Smooth muscle cell (in vitro differentiated cells): ENCODE results near the gene KRT77. TPM values are rescaled to one million over a fixed set of nuclear protein-coding genes. Genes with fewer than 3 reads are reported as not detected.

Experiments
- DNase-seq: peaks from one replicate; lab custom pipeline; 2025; ENCODE audit not compliant: unreplicated experiment; lab: John Stamatoyannopoulos, UW
- H2AFZ ChIP-seq: fragments of 200-600 bp; sonication (generic); 2 replicates; pipeline ENCODE4 v1.6.0; 2016; ENCODE audit warnings: antibody characterized with exemption, low read depth, mild to moderate bottlenecking
- H3F3A ChIP-seq: fragments of 200-600 bp; sonication (generic); 2 replicates; pipeline ENCODE4 v1.6.0; 2017; ENCODE audit warnings: antibody characterized with exemption, low read depth
- H3K27ac ChIP-seq: fragments of 200-600 bp; sonication (generic); 2 replicates; pipeline ENCODE4 v1.5.1; 2016; ENCODE audit warnings: low read depth, mild to moderate bottlenecking
- H3K27me3 ChIP-seq: fragments of 200-600 bp; sonication (generic); 2 replicates; pipeline ENCODE4 v1.6.1; 2016; ENCODE audit warnings: low read depth, mild to moderate bottlenecking
- H3K36me3 ChIP-seq: fragments of 200-600 bp; sonication (generic); 2 replicates; pipeline ENCODE4 v1.5.1; 2016; ENCODE audit warnings: low read depth
- H3K4me1 ChIP-seq: fragments of 200-600 bp; sonication (generic); 2 replicates; pipeline ENCODE4 v1.5.1; 2016; ENCODE audit warnings: low read depth
- H3K4me2 ChIP-seq: fragments of 200-600 bp; sonication (generic); 2 replicates; pipeline ENCODE4 v1.6.0; 2016; ENCODE audit warnings: mild to moderate bottlenecking
- H3K4me3 ChIP-seq: fragments of 200-600 bp; sonication (generic); 2 replicates; pipeline ENCODE4 v1.5.1; 2016; ENCODE audit warnings: mild to moderate bottlenecking
- H3K79me2 ChIP-seq: fragments of 200-600 bp; sonication (generic); 2 replicates; pipeline ENCODE4 v1.6.0; 2016; ENCODE audit warnings: low read depth, mild to moderate bottlenecking
- H3K9ac ChIP-seq: fragments of 200-600 bp; sonication (generic); 2 replicates; pipeline ENCODE4 v1.6.0; 2016; ENCODE audit warnings: low read depth
- H3K9me3 ChIP-seq: fragments of 200-600 bp; sonication (generic); replicated peaks from 2 replicates; pipeline ENCODE4 v1.5.1; 2016; ENCODE audit warnings: low read depth
- H4K20me1 ChIP-seq: fragments of 200-600 bp; sonication (generic); 2 replicates; pipeline ENCODE4 v1.6.0; 2016; ENCODE audit warnings: low read depth
- WGBS: methylation state at CpG from one replicate; pipeline ENCODE4 v1.1.7; 2016; ENCODE audit warnings: low lambda C conversion rate; 5-methylcytosine and 5-hydroxymethylcytosine counted together
- polyA plus RNA-seq: library from polyadenylated mRNA; unstranded; fragments of >200 nt; fragmentation: Nextera tagmentation; extraction: Ambion mirVana; gene quantifications from 2 replicates; pipeline ENCODE4 v1.2.1, GENCODE V29; 2016
- total RNA-seq: library from RNA; depleted of rRNA; stranded (reverse); fragments of >200 nt; gene quantifications from 2 replicates; pipeline ENCODE4 v1.2.3, GENCODE V29; 2014
- TF ChIP-seq, protein P1 (sequence below): fragments of 200-600 bp; sonication (generic); IDR thresholded peaks from 2 replicates; pipeline ENCODE4 v1.5.1; 2017; ENCODE audit warnings: borderline replicate concordance, mild to moderate bottlenecking, antibody characterized with exemption; ENCODE audit not compliant: insufficient read depth, poor library complexity, severe bottlenecking

The KRT77 gene
- total and polyA plus RNA-seq, 2 experiments from 2014 or later, result 3.8 TPM; not detected in 1

- H3K27ac ChIP-seq, result no peak overlapping the region
- no peaks in the 10 kb centered on the region for H3F3A ChIP-seq
- TF ChIP-seq, protein P1, sequence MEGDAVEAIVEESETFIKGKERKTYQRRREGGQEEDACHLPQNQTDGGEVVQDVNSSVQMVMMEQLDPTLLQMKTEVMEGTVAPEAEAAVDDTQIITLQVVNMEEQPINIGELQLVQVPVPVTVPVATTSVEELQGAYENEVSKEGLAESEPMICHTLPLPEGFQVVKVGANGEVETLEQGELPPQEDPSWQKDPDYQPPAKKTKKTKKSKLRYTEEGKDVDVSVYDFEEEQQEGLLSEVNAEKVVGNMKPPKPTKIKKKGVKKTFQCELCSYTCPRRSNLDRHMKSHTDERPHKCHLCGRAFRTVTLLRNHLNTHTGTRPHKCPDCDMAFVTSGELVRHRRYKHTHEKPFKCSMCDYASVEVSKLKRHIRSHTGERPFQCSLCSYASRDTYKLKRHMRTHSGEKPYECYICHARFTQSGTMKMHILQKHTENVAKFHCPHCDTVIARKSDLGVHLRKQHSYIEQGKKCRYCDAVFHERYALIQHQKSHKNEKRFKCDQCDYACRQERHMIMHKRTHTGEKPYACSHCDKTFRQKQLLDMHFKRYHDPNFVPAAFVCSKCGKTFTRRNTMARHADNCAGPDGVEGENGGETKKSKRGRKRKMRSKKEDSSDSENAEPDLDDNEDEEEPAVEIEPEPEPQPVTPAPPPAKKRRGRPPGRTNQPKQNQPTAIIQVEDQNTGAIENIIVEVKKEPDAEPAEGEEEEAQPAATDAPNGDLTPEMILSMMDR, result no peak
- no peaks in the 10 kb centered on the region for H3K4me1 ChIP-seq
- H3K4me2 ChIP-seq, result no peak overlapping the region
- DNase-seq, result no peak
- 79% methylated on average over 9 of the region's 9 CpGs for WGBS
- H3K4me3 ChIP-seq, result no peak overlapping the region
- H3K9me3 ChIP-seq, result no peaks in the 10 kb centered on the region
- H2AFZ ChIP-seq, result no peak overlapping the region
- H3K27me3 ChIP-seq, result peaks cover 75% of the 10 kb centered on the region
- no peaks in the 10 kb centered on the region for H3K79me2 ChIP-seq
- no peaks in the 10 kb centered on the region for H4K20me1 ChIP-seq
- H3K36me3 ChIP-seq, result no peaks in the 10 kb centered on the region
- no peak overlapping the region for H3K9ac ChIP-seq
Observed at GRCh38 chr12:52686756-52687487, 16.4 kb downstream of the KRT77 start.

DNA sequence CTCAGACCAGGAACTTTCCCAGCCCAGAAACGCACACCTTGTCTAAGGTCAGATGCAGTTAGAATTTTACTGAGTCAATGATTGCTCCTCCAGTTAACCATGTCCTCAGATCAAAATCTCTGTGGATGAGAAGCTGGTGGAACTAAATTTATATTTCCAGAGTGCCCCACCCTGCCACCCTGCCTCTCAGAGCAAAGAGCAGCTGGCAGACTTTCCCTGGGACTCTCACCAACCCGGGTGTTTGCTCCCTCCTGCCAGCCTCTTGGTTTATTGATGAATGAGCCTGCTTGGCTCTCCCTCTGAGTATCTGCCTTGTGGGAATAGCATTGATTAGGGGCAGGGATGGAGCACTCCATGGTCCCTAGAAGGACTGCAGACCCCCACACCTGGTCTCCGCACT lies 17.3 kb downstream of the KRT77 start:
- 93% methylated on average over 3 of the region's 3 CpGs for WGBS
- TF ChIP-seq, protein P1, result no peak
- peaks cover 70% of the 10 kb centered on the region for H3K27me3 ChIP-seq
- H3K36me3 ChIP-seq, result no peaks in the 10 kb centered on the region
- no peaks in the 10 kb centered on the region for H3K79me2 ChIP-seq
- H3K4me1 ChIP-seq, result no peaks in the 10 kb centered on the region
- H3K4me3 ChIP-seq, result no peak overlapping the region
- no peak for DNase-seq
- no peaks in the 10 kb centered on the region for H3K9me3 ChIP-seq
- no peak overlapping the region for H3K4me2 ChIP-seq
- H2AFZ ChIP-seq, result no peak overlapping the region
- H3F3A ChIP-seq, result no peaks in the 10 kb centered on the region
- no peak overlapping the region for H3K27ac ChIP-seq
- no peaks in the 10 kb centered on the region for H4K20me1 ChIP-seq
- no peak overlapping the region for H3K9ac ChIP-seq

- Histone ChIP-seq H3K27me3 (peaks cover 70% of the 10 kb centered on the region), H3F3A (no peaks in the 10 kb centered on the region), H3K79me2 (no peaks in the 10 kb centered on the region), H3K4me3 (no peak overlapping the region), H3K4me2 (no peak overlapping the region), H2AFZ (no peak overlapping the region), H3K9me3 (no peaks in the 10 kb centered on the region), H3K36me3 (no peaks in the 10 kb centered on the region), H3K9ac (no peak overlapping the region), H4K20me1 (no peaks in the 10 kb centered on the region), H3K4me1 (no peaks in the 10 kb centered on the region), H3K27ac (no peak overlapping the region)
- no peak for DNase-seq
- TF ChIP-seq, protein P1, result no peak
- 68% methylated on average over 6 of the region's 6 CpGs for WGBS
Observed at GRCh38 chr12:52685406-52685890, 17.9 kb downstream of the KRT77 start.

- WGBS, result 94% methylated on average over 2 of the region's 2 CpGs
- Histone ChIP-seq H3K4me2 (no peak overlapping the region), H3K9me3 (no peaks in the 10 kb centered on the region), H3K79me2 (no peaks in the 10 kb centered on the region), H3K9ac (no peak overlapping the region), H4K20me1 (no peaks in the 10 kb centered on the region), H2AFZ (no peak overlapping the region), H3K27ac (no peak overlapping the region), H3K4me3 (no peak overlapping the region), H3K27me3 (peaks cover 69% of the 10 kb centered on the region), H3F3A (no peaks in the 10 kb centered on the region), H3K4me1 (no peaks in the 10 kb centered on the region), H3K36me3 (no peaks in the 10 kb centered on the region)
- TF ChIP-seq, protein P1, result no peak
- no peak for DNase-seq
Observed at GRCh38 chr12:52684431-52684830, 18.9 kb downstream of the KRT77 start.
